Ovary (tissue), 9 donors: ENCODE data around the gene DHRS3. TPM values are rescaled to one million over a fixed set of nuclear protein-coding genes. Genes with fewer than 3 reads are reported as not detected.
A peak's percentile ranks its signal among the peaks of the same experiment; 100 is the strongest.

Experiments
- DNase-seq, 5 donors: peaks; one replicate each; pipeline ENCODE4 v3.0.0-alpha.2; 2019 to 2020
- H3K27ac ChIP-seq, 2 donors: fragments of 200-600 bp; one replicate each; pipeline versions ENCODE4 v1.5.1 to v1.8.0; 2019 to 2022
- H3K27me3 ChIP-seq: fragments of 200-600 bp; one replicate; pipeline ENCODE4 v1.8.0; 2022
- H3K36me3 ChIP-seq: fragments of 200-600 bp; sonication (generic); one replicate; pipeline ENCODE4 v1.5.1; 2019
- H3K4me1 ChIP-seq: one replicate; pipeline ENCODE4 v1.8.1; 2013; ENCODE audit warnings: mild to moderate bottlenecking, moderate library complexity; ENCODE audit not compliant: insufficient read depth
- H3K4me3 ChIP-seq: fragments of 200-600 bp; sonication (generic); one replicate; pipeline ENCODE4 v1.5.1; 2017
- H3K9me3 ChIP-seq, 2 donors: fragments of 200-600 bp in 1 of 2; sonication (generic) in 1 of 2; one replicate each; pipeline versions ENCODE4 v1.5.1 to v1.8.1; 2013 to 2019; ENCODE audit warnings: mild to moderate bottlenecking in 1 of 2, moderate library complexity in 1 of 2
- EP300 ChIP-seq: sonication (generic); formaldehyde crosslinking; IDR thresholded peaks from one replicate; pipeline ENCODE4 v1.6.1; 2017; ENCODE audit warnings: antibody characterized with exemption
- POLR2A ChIP-seq: fragments of 450-650 bp; IDR thresholded peaks from one replicate; pipeline ENCODE4 v1.6.1; 2017; ENCODE audit warnings: antibody characterized with exemption, mild to moderate bottlenecking, moderate library complexity
- WGBS, 3 donors: extraction: QIAGEN DNeasy Blood & Tissue Kit in 1 of 3; methylation state at CpG; one replicate each; pipeline versions ENCODE4 v1.1.5 to v1.1.7; 2013 to 2017; 5-methylcytosine and 5-hydroxymethylcytosine counted together
- intact Hi-C, 4 donors: fragments of 100-400 bp; cut with DNase I; formaldehyde crosslinking; loops; one replicate each; pipeline versions ENCODE4 v1.11.0 to v1.15.1; 2022 to 2023
- polyA plus RNA-seq, 2 donors: library from polyadenylated mRNA; stranded (reverse); fragments of 200-250 nt in 1 of 2; fragments of 350-450 nt in 1 of 2; fragmentation: Illumina TruSeq in 1 of 2; extraction: RNeasy Lipid Tissue Mini Kit (QIAGEN cat#74804) in 1 of 2; gene quantifications; one replicate each; pipeline ENCODE4 v1.2.3, GENCODE V29; 2013 to 2014
- total RNA-seq, 7 donors: library from RNA; depleted of rRNA in 2 of 7; stranded (reverse); fragments of >200 nt in 2 of 7; fragmentation: NEBNext Ultra II Directional in 3 of 7; extraction: Animal tissue kit (Norgen Biotek cat#: 25700) in 3 of 7; gene quantifications; one replicate each; pipeline versions ENCODE4 v1.1.0 to v1.2.4, GENCODE V29; 2016 to 2023
- TF ChIP-seq, protein P1 (sequence below), 3 donors: fragments of 450-650 bp in 2 of 3; fragments of 200-600 bp in 1 of 3; IDR thresholded peaks; one replicate each; pipeline versions ENCODE4 v1.5.1 to v1.8.0; 2016 to 2022; ENCODE audit warnings: antibody characterized with exemption in 3 of 3, mild to moderate bottlenecking in 1 of 3
- donor health status: DM: no; HTN: no; CAD: no; lungs with moderate emphysema.
- donor health status: DM: no; HTN: no; CAD: no.
- donor health status: Bipolar disorder and iron deficiency.
- donor health status: DM: yes; HTN: yes; CAD: no.
- donor health status: DM: no; HTN: no; CAD: no.
- donor health status: DM: yes; HTN: yes; CAD: no.

The DHRS3 gene
- total and polyA plus RNA-seq, 9 donors = 25.8 to 92.3 (median 48.3) TPM

DNA sequence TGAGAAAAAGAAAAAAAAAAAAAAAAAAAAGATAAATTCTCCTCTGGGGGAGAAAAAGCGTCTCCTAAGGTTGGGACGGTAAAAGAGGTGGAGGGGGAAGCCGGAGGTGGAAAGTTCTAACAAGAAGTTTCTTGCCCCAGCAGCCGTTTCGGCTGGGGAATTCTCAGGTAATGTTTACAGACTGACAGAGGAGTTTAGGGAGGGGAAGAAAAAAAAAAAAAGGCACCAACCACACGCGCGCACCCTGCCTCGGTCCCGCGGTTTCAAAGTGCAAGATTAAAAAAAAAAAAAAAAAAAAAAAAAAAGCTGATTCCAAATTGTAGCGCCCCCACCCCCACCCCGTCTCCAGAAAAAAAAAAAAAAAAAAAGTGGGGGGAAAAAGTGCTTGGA is 504 bp downstream of the DHRS3 start:
- TF ChIP-seq POLR2A (no peak), EP300 (no peak)
- TF ChIP-seq, protein P1, sequence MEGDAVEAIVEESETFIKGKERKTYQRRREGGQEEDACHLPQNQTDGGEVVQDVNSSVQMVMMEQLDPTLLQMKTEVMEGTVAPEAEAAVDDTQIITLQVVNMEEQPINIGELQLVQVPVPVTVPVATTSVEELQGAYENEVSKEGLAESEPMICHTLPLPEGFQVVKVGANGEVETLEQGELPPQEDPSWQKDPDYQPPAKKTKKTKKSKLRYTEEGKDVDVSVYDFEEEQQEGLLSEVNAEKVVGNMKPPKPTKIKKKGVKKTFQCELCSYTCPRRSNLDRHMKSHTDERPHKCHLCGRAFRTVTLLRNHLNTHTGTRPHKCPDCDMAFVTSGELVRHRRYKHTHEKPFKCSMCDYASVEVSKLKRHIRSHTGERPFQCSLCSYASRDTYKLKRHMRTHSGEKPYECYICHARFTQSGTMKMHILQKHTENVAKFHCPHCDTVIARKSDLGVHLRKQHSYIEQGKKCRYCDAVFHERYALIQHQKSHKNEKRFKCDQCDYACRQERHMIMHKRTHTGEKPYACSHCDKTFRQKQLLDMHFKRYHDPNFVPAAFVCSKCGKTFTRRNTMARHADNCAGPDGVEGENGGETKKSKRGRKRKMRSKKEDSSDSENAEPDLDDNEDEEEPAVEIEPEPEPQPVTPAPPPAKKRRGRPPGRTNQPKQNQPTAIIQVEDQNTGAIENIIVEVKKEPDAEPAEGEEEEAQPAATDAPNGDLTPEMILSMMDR (IDR thresholded peaks at IDR 0.05) = no peak
- Histone ChIP-seq H3K4me3 (peak overlapping the region; percentile 80), H3K27ac (peak overlapping the region; percentile 86 to 88), H3K4me1 (peaks cover 11% of the 10 kb centered on the region), H3K27me3 (no peaks in the 10 kb centered on the region), H3K9me3 (no peaks in the 10 kb centered on the region), H3K36me3 (no peaks in the 10 kb centered on the region)
- WGBS, 3 donors = 0 to 1% (median 1%) methylated on average over 13 of the region's 13 CpGs
- no peak for DNase-seq
- intact Hi-C loops = loop anchor here (2.0 to 10.0 kb wide), 8 partner anchors 63 to 303 kb away; no protein-coding TSS in a partner anchor

DNA sequence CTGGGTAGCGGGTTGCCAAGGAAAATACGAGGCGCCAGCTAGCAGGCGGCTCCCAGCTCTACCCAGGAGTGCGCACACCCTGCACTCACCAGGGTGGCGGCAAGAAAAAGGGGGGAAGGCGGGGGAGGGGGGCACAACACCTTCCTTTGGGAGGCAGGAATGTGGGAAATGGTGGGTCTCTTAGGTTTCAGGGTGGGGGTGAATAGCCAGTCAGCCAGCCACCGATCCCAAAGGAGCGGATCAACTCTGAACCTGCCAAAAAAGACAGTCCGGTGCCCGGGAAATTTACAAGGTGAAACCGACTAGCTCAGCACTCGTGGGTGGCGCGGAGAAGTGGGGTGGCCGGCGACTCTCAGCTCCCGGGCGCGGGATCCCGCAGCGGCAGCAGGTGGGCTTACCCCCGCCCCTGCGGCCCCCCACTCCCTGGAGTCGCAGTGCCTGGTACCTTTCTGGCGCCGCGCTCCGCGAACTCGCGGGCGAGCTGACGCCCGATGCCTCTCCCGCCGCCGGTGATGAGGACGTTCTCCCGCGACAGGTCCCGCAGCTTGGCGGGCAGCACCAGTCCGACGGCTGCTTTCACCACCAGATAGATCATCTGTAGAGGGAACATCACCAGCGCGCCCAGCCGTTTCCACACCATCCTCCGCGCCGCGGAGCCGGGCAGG is 1.2 kb downstream of the DHRS3 start:
- peak in 3 of 5 donors; percentile 52 to 70 (median 63) for DNase-seq
- Histone ChIP-seq H3K36me3 (no peaks in the 10 kb centered on the region), H3K4me1 (peaks cover 9% of the 10 kb centered on the region)

DNA sequence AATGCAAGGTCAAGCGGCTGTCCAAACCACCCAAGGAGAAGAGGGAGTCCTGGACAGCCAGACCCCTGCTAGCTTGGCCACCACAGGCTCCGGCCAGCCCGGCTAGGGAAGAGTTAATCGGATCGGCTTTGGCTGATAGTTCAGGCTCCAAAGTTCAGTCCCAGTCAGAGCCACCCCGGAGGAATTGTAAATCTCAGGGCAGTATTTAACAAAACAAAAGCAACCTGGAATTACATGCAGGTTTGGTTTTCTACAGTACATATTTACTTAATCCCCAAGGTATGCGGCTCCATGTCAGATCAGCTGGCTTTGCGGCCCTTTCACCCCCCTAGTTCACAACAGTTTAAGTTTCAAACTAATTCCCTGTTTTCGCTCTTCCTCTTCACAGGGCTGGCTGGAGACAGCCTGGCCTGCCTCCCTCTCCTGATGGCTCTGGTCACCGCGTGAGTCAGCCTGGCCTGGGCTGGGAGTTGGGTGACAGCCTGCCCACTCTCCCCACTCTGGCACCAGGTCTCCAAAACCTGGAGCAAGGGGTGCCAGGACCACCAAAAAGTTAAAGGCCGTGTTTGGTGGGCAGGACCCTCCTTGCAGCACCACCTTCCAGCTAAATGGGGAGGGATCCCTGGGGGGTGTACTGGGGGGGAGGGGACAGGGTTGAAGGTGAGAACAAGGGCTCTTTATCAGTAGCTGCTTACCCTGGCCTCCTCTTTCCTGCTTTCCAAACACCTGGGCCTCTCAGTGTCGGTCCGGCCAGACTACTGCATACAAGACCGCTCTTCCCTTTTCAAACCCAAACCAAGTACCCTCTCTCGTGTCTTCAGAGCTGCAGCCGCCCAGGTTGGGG is 1.9 kb downstream of the DHRS3 start:
- Histone ChIP-seq H3K4me3 (peak overlapping the region; percentile 80), H3K9me3 (no peaks in the 10 kb centered on the region), H3K27ac (peak overlapping the region; percentile 80 to 86), H3K4me1 (peaks cover 5% of the 10 kb centered on the region), H3K27me3 (no peaks in the 10 kb centered on the region), H3K36me3 (no peaks in the 10 kb centered on the region)
- 1 to 4% (median 3%) methylated on average over 17 of the region's 17 CpGs for WGBS, 3 donors
- TF ChIP-seq, protein P1 (IDR thresholded peaks at IDR 0.05) = no peak
- TF ChIP-seq EP300 (no peak), POLR2A (no peak)
- DNase-seq = peak in 3 of 5 donors; percentile 58 to 61 (median 60)
- intact Hi-C loops = loop anchor here (2.0 to 10.0 kb wide), 8 partner anchors 61 to 301 kb away; no protein-coding TSS in a partner anchor

More for the DNA sequence above, 1.2 kb downstream of the DHRS3 start:
- TF ChIP-seq, protein P1 (IDR thresholded peaks at IDR 0.05) = no peak
- TF ChIP-seq EP300 (no peak), POLR2A (no peak)
- Histone ChIP-seq H3K9me3 (no peaks in the 10 kb centered on the region), H3K27ac (peak overlapping the region; percentile 80 to 86), H3K4me3 (peak overlapping the region; percentile 80), H3K27me3 (no peaks in the 10 kb centered on the region)
- WGBS, 3 donors = 0 to 1% (median 1%) methylated on average over 32 to 53 of the region's 53 CpGs
- intact Hi-C loops = loop anchor here (2.0 to 10.0 kb wide), 8 partner anchors 62 to 302 kb away; no protein-coding TSS in a partner anchor

DNA sequence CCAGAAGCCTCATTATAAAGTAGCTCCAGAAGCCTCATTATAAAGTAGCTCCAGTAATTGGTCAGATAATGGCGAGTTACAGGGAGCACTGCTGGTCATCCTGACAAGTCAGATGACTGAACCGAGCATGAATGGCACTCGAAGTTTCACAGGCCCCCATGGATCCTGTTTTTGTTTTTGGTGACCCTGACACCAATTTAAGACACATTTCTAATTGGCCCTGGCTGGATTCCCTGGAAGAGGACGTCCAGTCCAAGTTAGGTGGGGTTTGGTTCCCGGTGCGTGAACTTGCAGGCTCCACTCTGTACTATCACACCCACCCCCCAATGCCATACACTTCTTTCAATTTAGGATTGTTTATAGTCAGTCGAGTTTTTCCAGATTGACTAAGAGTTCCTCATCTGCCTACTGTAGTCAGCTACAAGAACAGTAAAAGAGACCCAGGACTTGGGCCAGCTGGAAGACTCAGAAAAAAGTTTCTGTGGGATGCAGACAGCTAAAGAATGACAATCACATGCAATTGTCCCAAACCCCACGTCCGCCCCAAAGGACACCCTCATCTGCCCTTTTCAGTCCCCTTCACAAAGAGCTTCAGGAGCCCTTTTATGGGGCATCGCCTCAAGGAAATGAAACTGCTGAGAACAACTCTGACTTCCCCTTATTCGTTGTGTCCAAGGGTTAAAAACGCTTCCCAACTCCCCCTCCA is 2.7 kb downstream of the DHRS3 start:
- peak overlapping the region; percentile 34 to 80 for H3K27ac ChIP-seq
- peak overlapping the region; percentile 80 for H3K4me3 ChIP-seq
- no peaks in the 10 kb centered on the region for H3K36me3 ChIP-seq
- WGBS, 3 donors = 6 to 8% (median 7%) methylated on average over 12 of the region's 12 CpGs
- DNase-seq = peak in 1 of 5 donors; percentile 27
- no peak for TF ChIP-seq EP300
- TF ChIP-seq POLR2A = no peak
- TF ChIP-seq, protein P1 (IDR thresholded peaks at IDR 0.05) = no peak
- peaks cover 5% of the 10 kb centered on the region for H3K4me1 ChIP-seq
- intact Hi-C loops = loop anchor here (5.0 to 10.0 kb wide), 7 partner anchors 61 to 301 kb away; no protein-coding TSS in a partner anchor
- no peaks in the 10 kb centered on the region for H3K27me3 ChIP-seq
- no peaks in the 10 kb centered on the region for H3K9me3 ChIP-seq
